Endothelial cell of umbilical vein (primary cell): ENCODE results near the gene SH3D19. TPM values are rescaled to one million over a fixed set of nuclear protein-coding genes. Genes with fewer than 3 reads are reported as not detected.

Experiments used
- BruUV-seq: library from RNA; stranded (reverse); fragments of 400-500 nt; replicated peaks from 2 replicates; lab custom pipeline; 2021; lab: Mats Ljungman, UMichigan
- CTCF ChIA-PET: fragments of 300-600, 350-600 bp; sonication (Branson Sonifier 250); formaldehyde crosslinking; loops from one replicate; lab custom pipeline; 2021; ENCODE audit warnings: antibody characterized with exemption, inconsistent platforms; lab: Charles Lee
- POLR2A ChIA-PET: fragments of 300-600, 350-600 bp; sonication (Branson Sonifier 250); formaldehyde crosslinking; loops from one replicate; lab custom pipeline; 2021; ENCODE audit warnings: antibody characterized with exemption, inconsistent platforms; lab: Charles Lee
- DNase-seq: peaks from one replicate; pipeline ENCODE4 v3.0.0-alpha.2; 2011; ENCODE audit warnings: low read depth, low spot score
- FAIRE-seq: peaks from 2 replicates; lab custom pipeline; 2011; peaks lifted over from hg19 to GRCh38; lab: Jason Lieb, UNC
- H2AFZ ChIP-seq: 2 replicates; pipeline ENCODE4 v1.6.0; 2012; ENCODE audit warnings: low read depth, low read length, control low read depth, inconsistent platforms
- H3K27ac ChIP-seq: 2 replicates; pipeline ENCODE4 v1.5.1; 2011; ENCODE audit warnings: low read depth, mild to moderate bottlenecking, control low read depth, low read length, moderate library complexity; ENCODE audit not compliant: insufficient read depth
- H3K27me3 ChIP-seq, 2 experiments: 2 replicates each; pipeline versions ENCODE4 v1.6.0 to v1.6.1; 2011; ENCODE audit warnings: low read length in 2 of 2, mixed read lengths in 1 of 2; ENCODE audit not compliant: control insufficient read depth in 2 of 2, insufficient read depth in 2 of 2
- H3K36me3 ChIP-seq, 2 experiments: 2 replicates in 1 of 2; 3 replicates in 1 of 2; pipeline ENCODE4 v1.5.1; 2011; ENCODE audit warnings: low read length in 2 of 2, mild to moderate bottlenecking in 1 of 2, moderate library complexity in 1 of 2; ENCODE audit not compliant: control insufficient read depth in 2 of 2, insufficient read depth in 2 of 2; ENCODE audit errors: extremely low read depth in 1 of 2
- H3K4me1 ChIP-seq: 3 replicates; pipeline ENCODE4 v1.5.1; 2011; ENCODE audit warnings: mild to moderate bottlenecking, low read length; ENCODE audit not compliant: control insufficient read depth, insufficient read depth; ENCODE audit errors: extremely low read depth
- H3K4me2 ChIP-seq: 2 replicates; pipeline ENCODE4 v1.6.1; 2011; ENCODE audit warnings: low read length, control low read depth, mixed read lengths; ENCODE audit not compliant: insufficient read depth
- H3K4me3 ChIP-seq, 3 experiments: fragments of 200-600 bp in 1 of 3; sonication (generic), shearing (Covaris generic) in 1 of 3; replicated peaks in 1 of 3; 2 replicates each; pipeline ENCODE4 v1.5.1; 2011 to 2016; ENCODE audit warnings: control low read depth in 3 of 3, low read length in 3 of 3, mild to moderate bottlenecking in 2 of 3, inconsistent platforms in 1 of 3, low read depth in 1 of 3, moderate library complexity in 1 of 3; ENCODE audit not compliant: insufficient read depth in 1 of 3
- H3K79me2 ChIP-seq: 2 replicates; pipeline ENCODE4 v1.6.0; 2012; ENCODE audit warnings: low read length, inconsistent platforms; ENCODE audit not compliant: control insufficient read depth, insufficient read depth
- H3K9ac ChIP-seq: replicated peaks from 2 replicates; pipeline ENCODE3; 2011; ENCODE audit warnings: low read length, control low read depth; ENCODE audit not compliant: insufficient read depth; ENCODE audit errors: extremely low read depth
- H3K9me1 ChIP-seq: replicated peaks from 3 replicates; pipeline ENCODE4 v1.6.0; 2011; ENCODE audit warnings: mild to moderate bottlenecking, low read length; ENCODE audit not compliant: control insufficient read depth, insufficient read depth; ENCODE audit errors: extremely low read depth
- H3K9me3 ChIP-seq: replicated peaks from 2 replicates; pipeline ENCODE4 v1.5.1; 2012; ENCODE audit warnings: low read length, inconsistent platforms; ENCODE audit not compliant: control insufficient read depth, insufficient read depth
- H4K20me1 ChIP-seq: replicated peaks from 2 replicates; pipeline ENCODE3; 2011; ENCODE audit warnings: mild to moderate bottlenecking, low read length; ENCODE audit not compliant: control insufficient read depth, insufficient read depth; ENCODE audit errors: extremely low read depth
- CTCF ChIP-seq, 2 donors: IDR thresholded peaks; 1 replicate in 1 of 2; 2 replicates in 1 of 2; pipeline ENCODE4 v1.5.1; 2011; ENCODE audit warnings: low read length in 2 of 2, mild to moderate bottlenecking in 2 of 2, moderate library complexity in 2 of 2, control low read depth in 1 of 2, inconsistent platforms in 1 of 2, low read depth in 1 of 2; ENCODE audit not compliant: insufficient read depth in 1 of 2; ENCODE audit errors: extremely low read depth in 1 of 2
- EZH2 ChIP-seq: IDR thresholded peaks from 2 replicates; pipeline ENCODE4 v1.6.1; 2012; ENCODE audit warnings: borderline replicate concordance, low read depth, mild to moderate bottlenecking, moderate library complexity, low read length, inconsistent platforms; ENCODE audit not compliant: severe bottlenecking
- FOS ChIP-seq: IDR thresholded peaks from 2 replicates; pipeline ENCODE4 v1.6.1; 2011; ENCODE audit warnings: mild to moderate bottlenecking, low read length, moderate library complexity, borderline replicate concordance; ENCODE audit not compliant: insufficient read depth
- GATA2 ChIP-seq: IDR thresholded peaks from 2 replicates; pipeline ENCODE4 v1.7.0; 2011; ENCODE audit warnings: low read depth, mild to moderate bottlenecking, moderate library complexity, mixed read lengths, low read length; ENCODE audit not compliant: insufficient read length, insufficient read depth
- JUN ChIP-seq: IDR thresholded peaks from 2 replicates; pipeline ENCODE4 v1.6.1; 2011; ENCODE audit warnings: borderline replicate concordance, low read depth; ENCODE audit not compliant: insufficient read length, insufficient read depth
- MAX ChIP-seq: IDR thresholded peaks from 2 replicates; pipeline ENCODE4 v1.6.1; 2011; ENCODE audit not compliant: insufficient read depth, insufficient read length
- MYC ChIP-seq: IDR thresholded peaks from one replicate; pipeline ENCODE4 v1.6.1; 2011; ENCODE audit warnings: mild to moderate bottlenecking, low read depth, low read length
- POLR2A ChIP-seq: IDR thresholded peaks from 2 replicates; pipeline ENCODE4 v1.6.1; 2012; ENCODE audit warnings: low read depth, mild to moderate bottlenecking, control low read depth, low read length
- POLR2AphosphoS5 ChIP-seq: IDR thresholded peaks from 2 replicates; pipeline ENCODE4 v1.6.1; 2012; ENCODE audit warnings: low read depth, mild to moderate bottlenecking, control low read depth, low read length, moderate library complexity; ENCODE audit not compliant: insufficient read depth
- dilution Hi-C: fragments of 300-500 bp; cut with MboI; formaldehyde crosslinking; loops from one replicate; pipeline ENCODE4 v1.15.0; 2019; ENCODE audit warnings: low sequenced_read_pairs; ENCODE audit not compliant: extremely low pct_ligation_motif_present
- intact Hi-C: fragments of 100-400 bp; cut with micrococcal nuclease; formaldehyde crosslinking; loops from one replicate; pipeline ENCODE4 v1.10.0; 2022
- polyA plus RNA-seq, 4 experiments: library from polyadenylated mRNA; depleted of rRNA in 3 of 4; stranded (reverse) in 3 of 4; unstranded in 1 of 4; fragments of >200 nt; gene quantifications; 2 replicates each; pipeline versions ENCODE4 v1.2.1 to v1.2.3, GENCODE V29; 2011 to 2012; ENCODE audit warnings: missing spikeins in 1 of 4
- total RNA-seq: library from RNA; stranded (reverse); gene quantifications from 2 replicates; pipeline ENCODE4 v1.2.3, GENCODE V29; 2021

SH3D19 gene
- total and polyA plus RNA-seq, 2 donors (not counting 3 experiments of a cell fraction or from before 2014, with no cell fraction given), result 37.5 to 92.8 TPM

GRCh38 chr4:151228189-151229119 is 97.0 kb downstream of the SH3D19 start:
- no peaks in the 10 kb centered on the region for H4K20me1 ChIP-seq
- dilution Hi-C loops, result no loop called here
- H3K4me3 ChIP-seq, result peak overlapping the region in 1 of 3 experiments; percentile 37
- no peak overlapping the region for H2AFZ ChIP-seq
- H3K9me1 ChIP-seq, result no peaks in the 10 kb centered on the region
- H3K9me3 ChIP-seq, result no peaks in the 10 kb centered on the region
- peaks cover 33% of the 10 kb centered on the region for H3K4me1 ChIP-seq
- DNase-seq (peak; percentile 92), FAIRE-seq (peak; percentile 66)
- peak overlapping the region; percentile 80 for H3K27ac ChIP-seq
- H3K36me3 ChIP-seq, result no peaks in the 10 kb centered on the region
- peaks cover 8% of the 10 kb centered on the region for H3K79me2 ChIP-seq
- POLR2A ChIA-PET, result interaction anchor here (0.5 kb wide), 1 partner anchor 120 kb away, joined by 3 read pairs; no protein-coding TSS in a partner anchor
- peak overlapping the region; percentile 91 for H3K9ac ChIP-seq
- CTCF ChIA-PET, result interaction anchor here (0.7 to 2.1 kb wide), 6 partner anchors 10 to 135 kb away, joined by 3 to 6 read pairs (median 4); partner anchors contain the start of gene SH3D19
- TSS peak; percentile 92 for BruUV-seq
- H3K27me3 ChIP-seq, result no peaks in the 10 kb centered on the region
- H3K4me2 ChIP-seq, result peak overlapping the region; percentile 93
- TF ChIP-seq POLR2A, result no peak
- no peak for TF ChIP-seq EZH2
- TF ChIP-seq MAX, result no peak
- no peak for TF ChIP-seq MYC
- no peak for TF ChIP-seq POLR2AphosphoS5
- TF ChIP-seq FOS, result no peak
- no peak for TF ChIP-seq CTCF (IDR thresholded peaks at IDR 0.05; ENCODE audit: extremely low read depth in 1 of 2, insufficient read depth in 1 of 2, low read depth in 1 of 2, low read length in 2 of 2)
- no peak for TF ChIP-seq GATA2
- no peak for TF ChIP-seq JUN
- intact Hi-C loops, result loop anchor here (1.0 to 5.0 kb wide), 6 partner anchors 32 to 532 kb away; partner anchors contain the start of genes GATB and SH3D19
